Fibroblast of peridontal ligament (primary cell): ENCODE results near the gene NR4A3.
"Not testable (repeated sequence)": the region's sequence is repeated elsewhere in the genome, so short reads cannot be mapped to it uniquely, and the experiment has no call there.

ENCODE experiments used
- DNase-seq: peaks from one replicate; pipeline ENCODE4 v3.0.0-alpha.2; 2010; ENCODE audit errors: extremely low read depth

Gene NR4A3

DNA sequence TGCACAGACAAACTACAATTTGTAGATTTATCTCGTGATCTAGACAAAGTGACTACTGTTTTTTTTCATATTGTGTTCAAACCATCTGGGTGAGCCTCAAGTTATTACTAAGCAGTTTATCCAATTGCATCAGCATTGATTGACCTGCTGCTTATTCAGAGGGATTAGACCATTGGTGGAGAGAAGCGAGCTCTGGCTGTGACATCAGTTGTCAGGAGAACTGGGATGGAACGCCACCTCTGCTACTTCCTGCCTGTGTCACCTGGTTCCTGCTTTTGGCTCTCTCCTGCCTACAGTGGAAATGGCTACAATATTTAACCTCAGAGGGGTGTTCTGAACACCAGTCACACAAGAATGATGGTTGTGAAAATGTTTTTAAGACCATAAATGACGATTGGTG, 12.1 kb downstream of the NR4A3 start:
- DNase-seq: no peak

DNA sequence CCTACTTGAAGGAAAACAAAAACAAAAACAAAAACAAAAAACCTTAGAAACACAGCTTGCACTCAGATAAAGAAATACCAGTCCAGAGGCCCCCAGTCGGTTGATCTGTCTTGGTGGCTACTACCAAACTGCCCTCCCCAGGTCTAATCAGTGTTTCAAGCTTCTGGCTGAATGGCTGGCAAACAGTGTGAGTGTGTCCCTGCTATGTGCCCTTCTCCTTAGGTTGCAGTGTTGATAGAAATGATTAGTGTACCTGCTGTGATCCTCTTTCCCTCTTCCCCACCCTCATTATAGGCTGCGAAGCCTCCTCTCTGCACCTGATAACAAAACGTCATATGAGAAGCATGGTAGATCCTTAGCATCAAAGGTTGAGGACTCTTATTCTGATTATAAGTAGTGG, 12.8 kb downstream of the NR4A3 start:
- DNase-seq: no peak

DNA sequence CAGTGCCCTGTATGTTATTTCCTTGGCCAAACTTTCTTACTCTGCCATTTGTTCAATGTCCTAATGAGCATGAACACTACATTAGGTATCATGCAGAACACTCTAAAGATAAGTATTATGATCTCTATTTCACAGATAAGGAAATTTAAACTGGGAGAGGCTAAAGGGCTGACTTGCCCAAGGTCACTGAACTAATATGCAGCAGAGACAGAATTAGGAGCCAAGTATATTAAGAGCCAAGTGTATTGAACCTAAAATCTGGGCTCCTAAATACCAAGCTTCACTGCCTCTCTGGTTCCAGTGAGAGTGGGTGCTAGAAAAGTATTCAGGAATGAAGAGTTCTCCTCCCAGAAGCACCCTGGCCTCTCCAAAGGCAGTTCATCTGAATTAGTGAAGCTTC, 13.5 kb downstream of the NR4A3 start:
- DNase-seq: no peak

DNA sequence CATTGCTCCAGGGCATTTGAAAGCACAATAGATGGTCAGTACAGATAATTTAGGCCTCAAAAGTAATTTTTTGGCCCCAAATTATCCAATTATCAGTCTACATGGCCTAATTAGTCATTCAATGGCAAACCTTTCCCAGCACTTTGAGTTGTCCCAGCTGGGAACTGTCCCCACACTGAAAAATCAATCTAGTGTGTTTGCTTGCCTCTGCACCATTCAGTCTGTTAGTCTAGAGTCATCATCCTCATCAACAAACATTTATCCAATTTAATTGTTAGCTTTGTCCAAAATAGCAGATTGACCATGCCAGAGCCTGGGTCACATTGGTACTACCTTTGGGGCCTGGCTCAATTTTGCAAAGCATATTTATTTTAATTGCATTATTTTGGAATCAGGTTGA, 13.9 kb downstream of the NR4A3 start:
- no peak for DNase-seq

DNA sequence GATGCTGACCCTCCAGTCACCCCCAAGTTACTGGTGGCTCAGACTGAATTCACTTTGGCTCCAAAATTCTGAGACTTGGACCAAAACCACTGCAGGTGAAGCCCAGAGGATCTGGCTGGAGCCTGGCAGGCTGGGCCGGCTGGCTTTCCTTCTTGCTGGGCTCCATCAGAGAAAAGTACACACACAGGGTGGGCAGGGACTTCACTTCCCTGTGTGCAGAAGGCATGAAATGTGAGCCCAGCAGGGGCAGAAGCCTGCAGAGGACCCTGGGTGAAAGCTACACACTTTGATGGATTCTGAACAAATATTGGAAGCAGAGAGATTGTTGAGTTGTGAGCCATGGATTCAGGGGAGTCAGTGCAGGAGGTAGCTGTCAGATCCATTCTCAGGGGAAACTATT, 18.4 kb downstream of the NR4A3 start:
- no peak for DNase-seq

DNA sequence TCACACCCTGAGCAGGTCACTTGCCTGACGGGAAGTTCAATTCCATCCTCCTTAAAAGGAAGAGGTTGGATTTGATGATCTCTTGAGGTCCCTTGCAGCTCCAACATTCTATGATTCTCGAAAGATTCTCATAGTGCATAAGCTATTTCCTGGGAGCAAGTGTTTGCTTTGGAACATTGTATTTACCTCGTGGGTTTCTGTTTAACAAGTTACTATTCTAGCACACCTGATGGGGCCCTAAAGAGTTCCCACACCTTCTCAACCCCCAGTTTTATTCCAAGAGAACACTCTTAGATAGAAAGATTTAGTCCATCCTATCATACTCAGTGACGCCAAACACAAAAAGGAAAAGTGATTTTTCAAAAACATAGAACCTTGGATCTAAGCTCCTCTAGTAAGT, 23.4 kb downstream of the NR4A3 start:
- no peak for DNase-seq

DNA sequence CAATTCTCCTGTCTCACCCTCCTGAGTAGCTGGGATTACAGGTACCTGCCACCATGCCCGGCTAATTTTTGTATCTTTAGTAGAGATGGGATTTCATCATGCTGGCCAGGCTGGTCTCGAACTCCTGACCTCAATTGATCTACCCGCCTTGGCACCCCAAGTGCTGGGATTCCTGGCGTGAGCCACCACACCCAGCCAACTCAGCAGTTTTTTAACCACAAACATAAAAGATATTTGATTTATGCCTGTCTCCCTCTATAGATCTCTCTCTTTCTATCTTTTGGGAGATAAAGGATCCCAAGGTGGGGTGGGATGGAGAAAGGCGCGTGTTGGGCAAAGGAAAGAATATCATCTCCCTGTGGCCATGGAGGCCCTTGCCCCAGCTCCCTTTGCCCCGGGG, 26.8 kb downstream of the NR4A3 start:
- no peak for DNase-seq

DNA sequence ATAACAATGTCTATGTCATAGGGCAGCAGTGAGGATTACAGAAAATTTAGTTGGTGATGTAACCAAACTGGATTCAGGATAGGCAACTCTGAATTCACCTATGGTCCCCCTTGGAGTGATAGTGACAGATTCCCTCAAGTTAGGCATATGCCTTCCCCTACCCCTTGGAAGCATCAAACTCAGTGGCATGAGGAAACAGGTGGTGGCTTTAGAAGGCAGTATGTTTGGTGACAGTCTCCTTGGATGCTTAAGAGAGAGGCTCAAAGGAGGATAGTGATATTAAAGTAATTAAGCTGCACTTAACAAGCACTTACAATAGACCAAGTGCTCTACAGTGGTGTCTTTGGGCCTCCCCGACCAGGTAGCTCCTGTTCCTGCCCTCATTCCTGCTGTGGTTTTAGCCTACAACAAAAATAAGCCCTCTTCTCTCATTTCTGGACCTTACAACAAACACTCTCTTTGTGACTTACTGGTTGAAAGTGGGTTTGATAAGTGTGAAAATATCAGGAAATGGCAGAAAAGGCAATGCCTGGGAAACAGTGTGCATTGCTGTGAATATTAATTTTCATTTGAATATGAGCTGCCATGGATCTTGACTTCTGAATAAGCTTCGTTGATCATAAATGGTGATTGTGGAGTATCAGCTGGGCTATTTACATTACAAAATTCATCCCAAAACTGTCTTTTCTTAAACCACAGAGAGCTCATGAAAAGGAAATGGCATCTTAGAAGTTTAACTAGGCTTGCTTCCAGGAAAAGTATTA, 29.2 kb downstream of the NR4A3 start:
- no peak for DNase-seq

DNA sequence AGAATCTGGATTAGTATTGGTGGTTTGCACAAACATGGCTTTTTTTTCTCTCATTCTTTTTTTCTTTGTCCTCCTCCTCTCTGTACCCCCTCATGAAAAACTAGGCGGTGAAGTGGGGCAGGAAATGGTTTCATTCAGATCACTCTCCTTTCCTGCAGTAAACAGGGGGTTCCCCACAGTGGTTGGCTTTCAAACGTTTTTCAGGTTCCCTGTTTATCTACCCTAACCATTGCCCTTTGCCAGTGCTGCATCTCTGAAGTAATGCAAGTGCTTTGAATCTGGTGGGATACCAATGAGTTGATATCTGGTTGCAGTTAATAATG, 29.8 kb downstream of the NR4A3 start:
- DNase-seq: no peak

DNA sequence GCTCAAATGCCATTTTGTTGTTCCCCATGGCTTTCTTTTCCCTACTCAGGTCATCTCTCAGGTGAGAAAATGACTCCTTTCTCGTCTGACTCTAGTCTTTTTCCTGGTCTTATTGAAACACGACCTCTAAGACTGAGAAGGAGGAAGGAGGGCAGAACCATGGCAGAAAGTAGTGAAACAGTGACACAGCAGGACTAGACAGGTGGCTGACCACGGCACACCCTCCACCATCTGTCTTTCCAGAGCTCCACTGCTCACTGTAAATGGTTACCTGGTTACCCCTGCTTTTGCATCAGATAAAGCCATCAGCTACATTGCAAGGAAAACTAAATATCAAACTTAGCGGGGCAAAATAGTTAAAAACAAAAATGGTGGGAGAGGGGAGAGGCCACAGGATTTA, 30.9 kb downstream of the NR4A3 start:
- DNase-seq: no peak

DNA sequence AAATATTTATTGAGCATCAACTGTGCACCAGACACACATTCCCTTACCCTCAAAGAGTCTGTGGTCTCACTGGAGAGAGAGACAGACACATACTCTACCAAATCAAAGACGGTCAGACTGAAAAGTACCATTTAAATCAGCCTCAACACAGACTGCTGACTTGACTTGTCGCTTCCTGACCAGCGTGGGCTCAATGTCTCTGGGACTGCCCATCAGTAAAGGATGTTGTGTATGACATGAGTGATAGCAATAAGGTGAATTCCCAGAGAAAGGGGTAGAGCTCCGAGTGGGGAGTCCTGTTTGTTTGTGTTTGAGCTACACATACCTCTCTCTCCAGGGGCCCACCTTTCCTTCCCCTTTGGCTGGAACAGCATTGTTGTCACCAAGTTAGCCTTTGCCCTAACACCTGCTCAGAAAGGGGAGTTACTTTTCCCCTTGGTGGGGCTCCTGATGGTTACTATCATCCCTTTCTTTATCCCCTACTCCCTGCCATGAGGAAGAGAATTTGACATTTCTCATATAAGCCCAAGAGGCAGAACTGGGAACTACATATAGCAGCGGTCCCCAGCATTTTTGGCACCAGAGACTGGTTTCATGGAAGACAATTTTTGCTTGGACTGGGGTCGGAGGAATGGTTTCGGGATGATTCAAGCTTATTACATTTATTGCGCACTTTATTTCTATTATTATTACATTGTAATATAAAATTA, 33.9 kb downstream of the NR4A3 start:
- no peak for DNase-seq

DNA sequence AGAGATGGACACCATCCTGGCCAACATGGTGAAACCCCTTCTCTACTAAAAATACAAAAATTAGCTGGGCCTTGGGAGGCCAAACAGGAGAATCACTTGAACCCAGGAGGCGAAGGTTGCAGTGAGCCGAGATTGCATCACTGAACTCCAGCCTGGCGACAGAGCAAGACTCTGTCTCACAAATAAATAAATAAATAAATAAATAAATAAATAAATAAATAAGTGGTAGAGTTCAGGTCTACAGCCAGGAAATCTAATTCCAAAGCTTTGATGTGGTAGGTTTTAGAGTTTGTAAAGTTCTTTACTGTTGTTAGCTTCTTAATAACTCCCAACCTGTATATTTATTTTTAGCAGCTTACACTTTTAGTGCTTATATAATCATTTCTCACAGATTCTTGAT, 35.9 kb downstream of the NR4A3 start:
- not testable (repeated sequence) for DNase-seq

DNA sequence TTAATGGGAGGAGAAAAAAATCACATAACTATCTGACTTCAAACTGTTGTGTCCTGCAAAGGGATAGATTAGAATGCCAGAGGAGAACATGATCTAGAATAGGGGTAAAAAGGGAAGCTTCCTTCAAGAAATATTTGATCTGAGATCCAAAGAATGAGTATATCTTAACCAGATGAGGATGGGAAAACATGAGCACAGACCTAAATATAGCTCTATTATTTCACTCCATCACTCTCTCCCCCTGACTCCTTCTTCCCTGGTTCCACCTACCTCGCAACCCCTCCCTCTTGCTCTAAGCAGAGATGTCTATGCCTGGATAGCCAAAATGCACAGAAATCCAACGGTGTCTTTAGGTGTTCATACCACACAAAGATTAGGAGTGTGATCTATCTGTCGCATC, 36.4 kb downstream of the NR4A3 start:
- DNase-seq: no peak

DNA sequence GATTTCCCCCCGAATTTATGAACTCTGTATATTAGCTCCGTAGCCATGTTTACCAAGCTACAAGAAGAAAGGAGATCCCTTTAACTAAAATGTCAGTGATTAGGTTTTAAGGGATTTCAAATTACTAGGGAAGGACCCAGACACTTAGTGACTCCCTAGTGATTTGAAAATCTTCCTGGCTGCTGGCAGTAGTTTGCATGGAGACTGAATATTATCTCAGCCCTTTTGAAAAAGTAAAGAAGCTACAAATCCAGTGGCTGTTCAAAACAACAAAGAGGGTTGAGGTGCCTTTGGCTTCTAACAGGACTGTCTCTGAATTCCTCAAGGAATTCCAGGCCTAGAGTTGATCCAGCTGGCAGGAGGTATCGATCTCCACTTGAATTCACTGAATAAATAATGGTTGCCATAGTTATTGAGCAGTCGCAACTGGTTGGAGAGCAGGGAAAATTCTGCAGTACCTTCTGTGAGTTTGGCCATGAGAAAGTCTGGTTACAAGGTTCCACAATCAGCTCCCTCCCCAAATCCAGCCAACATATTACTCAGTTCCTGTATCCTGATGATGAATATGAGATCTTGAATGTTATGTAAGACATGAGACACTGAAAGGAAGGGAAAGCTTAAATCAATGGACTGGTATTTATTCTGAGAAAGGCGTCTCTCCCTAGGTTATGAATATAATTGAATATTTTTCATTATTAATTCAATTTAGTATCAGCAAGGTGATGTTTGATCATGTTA, 37.7 kb downstream of the NR4A3 start:
- peak; percentile 60 for DNase-seq

DNA sequence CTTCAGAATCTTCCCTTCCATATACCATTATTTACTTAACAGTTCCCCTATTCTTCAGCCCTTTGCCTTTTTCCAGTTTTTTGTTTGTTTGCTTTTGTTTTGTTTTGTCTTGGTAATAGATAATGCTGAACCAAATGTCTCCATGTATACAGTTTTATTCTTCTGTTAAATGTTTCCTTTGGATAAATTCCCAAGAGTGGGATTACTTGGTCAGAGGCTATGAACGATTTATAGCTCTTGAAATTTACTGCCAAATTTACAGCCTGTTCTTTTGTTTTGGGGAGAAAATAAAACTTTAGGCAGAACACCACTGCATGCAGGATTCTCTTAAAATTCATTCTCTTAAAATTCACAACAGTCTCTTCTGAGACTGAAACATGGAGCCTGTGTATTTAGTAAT, 38.6 kb downstream of the NR4A3 start:
- DNase-seq: no peak

DNA sequence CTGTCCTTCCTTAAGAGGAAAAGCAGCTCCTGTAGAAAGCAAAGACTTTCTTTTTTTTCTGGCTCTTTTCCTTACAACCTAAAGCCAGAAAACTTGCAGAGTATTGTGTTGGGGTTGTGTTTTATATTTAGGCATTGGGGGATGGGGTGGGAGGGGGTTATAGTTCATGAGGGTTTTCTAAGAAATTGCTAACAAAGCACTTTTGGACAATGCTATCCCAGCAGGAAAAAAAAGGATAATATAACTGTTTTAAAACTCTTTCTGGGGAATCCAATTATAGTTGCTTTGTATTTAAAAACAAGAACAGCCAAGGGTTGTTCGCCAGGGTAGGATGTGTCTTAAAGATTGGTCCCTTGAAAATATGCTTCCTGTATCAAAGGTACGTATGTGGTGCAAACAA, 42.3 kb downstream of the NR4A3 start:
- no peak for DNase-seq

DNA sequence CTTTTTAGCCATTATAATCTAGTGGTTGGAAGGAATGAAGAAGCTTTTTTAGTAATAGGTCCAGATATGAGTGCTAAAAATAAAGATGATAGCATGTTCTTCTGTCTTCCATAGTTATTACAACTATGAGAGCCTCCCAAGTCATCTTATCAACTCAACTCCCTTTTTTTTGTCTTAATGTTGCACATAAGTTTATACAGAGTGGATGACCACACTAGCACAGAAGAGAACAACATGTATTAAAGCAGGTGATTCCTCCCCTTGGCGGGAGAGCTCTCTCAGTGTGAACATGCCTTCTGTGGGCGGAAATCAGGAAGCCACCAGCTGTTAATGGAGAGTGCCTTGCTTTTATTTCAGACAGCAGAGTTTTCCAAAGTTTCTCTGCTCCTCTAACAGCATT, 44.7 kb downstream of the NR4A3 start:
- DNase-seq: no peak

DNA sequence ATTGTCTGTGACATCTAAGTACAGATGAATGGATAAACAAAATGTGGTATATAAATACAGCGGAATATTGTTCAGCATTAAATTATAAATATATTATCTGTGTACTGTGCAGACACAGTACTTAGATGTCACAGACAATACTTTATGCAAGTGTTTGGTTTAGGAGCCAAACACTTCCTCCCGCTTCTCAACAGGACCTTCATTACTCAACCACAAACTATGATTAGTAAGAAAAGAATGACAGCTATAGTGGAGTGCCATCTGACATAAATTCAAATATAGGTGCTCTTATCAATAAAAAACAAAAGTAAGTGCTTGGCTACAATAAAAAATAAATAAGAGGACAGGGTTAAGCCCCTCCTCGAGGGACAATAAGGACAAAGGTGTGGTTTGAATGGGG, 45.9 kb downstream of the NR4A3 start:
- no peak for DNase-seq

DNA sequence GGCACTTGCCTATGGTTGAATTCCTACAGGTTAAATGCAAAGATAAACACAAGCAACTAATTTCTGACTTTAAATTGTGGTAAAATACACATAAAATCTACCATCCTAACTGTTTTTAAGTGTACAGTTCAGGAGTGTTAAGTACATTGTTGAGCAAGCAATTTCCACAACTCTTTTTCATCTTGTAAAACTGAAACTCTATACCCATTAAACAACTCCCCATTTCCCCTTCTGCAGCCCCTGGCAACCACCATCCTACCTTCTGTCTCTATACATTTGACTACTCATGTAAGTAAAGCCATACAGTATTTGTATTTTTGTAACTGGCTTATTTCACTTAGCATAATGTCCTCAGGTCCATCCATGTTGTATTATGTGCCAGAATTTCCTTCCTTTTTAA, 46.3 kb downstream of the NR4A3 start:
- no peak for DNase-seq

DNA sequence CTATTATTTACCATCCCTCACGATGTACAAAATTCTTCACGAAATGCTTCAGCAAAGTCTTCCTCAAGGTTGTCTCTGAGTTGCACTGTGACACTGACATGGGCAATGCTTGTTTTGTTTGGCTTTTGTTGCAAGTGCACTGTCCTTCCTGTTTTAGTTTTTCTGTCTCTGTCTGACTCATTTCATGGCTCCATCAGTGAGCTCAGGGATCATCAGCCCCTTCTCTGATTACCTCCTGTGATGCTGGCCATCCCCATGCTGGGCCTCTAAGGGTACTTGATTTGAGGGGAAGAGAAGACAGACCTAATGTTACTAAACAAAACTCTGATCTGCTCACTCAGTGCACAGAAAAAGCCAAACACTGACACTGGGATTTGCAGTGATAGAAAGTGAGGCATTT, 47.2 kb downstream of the NR4A3 start:
- DNase-seq: no peak

DNA sequence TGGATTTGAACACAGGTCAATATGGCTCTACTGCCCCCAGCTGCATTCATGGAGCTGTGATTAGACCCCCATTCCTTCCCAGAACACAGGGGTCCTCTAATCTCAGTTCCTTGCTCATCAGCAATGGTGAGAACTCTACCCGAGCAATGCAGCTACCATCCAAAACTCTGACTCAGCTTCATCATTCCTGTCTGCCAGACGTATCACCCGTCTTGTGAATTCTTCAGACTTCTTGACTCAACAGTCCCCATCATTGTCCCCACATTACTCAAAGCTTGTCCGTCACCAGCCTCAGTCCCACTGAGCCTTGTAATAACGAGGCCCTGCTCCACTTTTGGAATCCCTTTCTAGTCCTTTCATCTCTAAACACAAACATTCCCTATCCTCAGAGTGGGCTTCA, 48.4 kb downstream of the NR4A3 start:
- peak; percentile 10 for DNase-seq

DNA sequence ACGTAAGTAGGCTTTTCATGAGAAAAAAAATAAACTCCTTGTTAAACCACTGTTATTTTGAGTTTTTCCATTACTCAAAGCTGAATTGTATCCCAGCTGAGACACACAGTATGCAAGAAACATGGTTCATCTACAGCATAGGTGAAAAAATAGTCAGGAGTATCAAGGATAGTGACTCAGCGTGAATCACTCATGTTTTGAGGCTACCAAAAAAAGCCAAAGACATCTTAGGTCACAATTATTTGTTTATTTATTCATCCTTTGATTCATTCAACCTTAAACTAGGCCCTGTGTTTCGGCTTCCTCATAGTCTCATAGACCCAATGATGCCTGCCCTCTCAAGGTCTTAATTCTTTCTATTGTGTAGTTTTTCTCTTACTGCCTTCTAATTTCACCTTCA, 51.8 kb downstream of the NR4A3 start:
- DNase-seq: peak; percentile 36

DNA sequence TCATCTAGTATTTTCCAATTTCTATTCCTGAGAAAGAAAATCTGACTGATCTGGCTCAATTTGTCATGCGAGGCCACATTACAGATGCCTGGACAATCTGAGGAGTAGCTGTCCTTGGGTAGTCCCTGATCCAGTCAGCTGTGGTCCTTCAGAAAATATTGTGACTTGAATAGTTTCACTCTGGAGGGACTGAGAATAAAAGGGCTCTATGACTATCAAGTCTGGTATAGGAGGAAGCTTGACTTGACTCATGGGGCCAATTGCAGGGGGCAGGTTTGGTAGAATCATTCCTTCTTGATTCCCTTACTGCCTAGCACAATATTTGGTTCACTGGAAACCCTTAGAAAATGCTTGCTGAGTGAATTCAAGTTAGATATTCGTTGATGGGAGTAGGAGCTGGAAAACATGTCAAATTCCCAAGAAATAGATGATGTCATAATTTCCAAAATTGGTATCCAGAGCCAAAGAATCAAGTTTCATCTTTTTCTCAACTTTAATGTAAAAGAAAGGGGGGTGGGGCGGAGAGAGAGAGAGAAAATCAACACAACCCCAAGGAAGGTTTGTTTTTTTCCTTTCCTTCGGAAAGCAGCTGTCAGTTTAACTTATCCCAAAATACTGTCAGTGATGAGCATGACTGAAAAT, 52.4 kb downstream of the NR4A3 start:
- DNase-seq: peak; percentile 3
